GM23338 (cell line): Measurements from ENCODE around the gene ZNF804B. TPM values are rescaled to one million over a fixed set of nuclear protein-coding genes. Genes with fewer than 3 reads are reported as not detected.

Source experiments
- ATAC-seq: fragments of 200-7000 bp; cut with Tn5 transposase; 3 replicates; pipeline ENCODE4 v1.9.1; 2020
- DNase-seq: peaks from one replicate; pipeline ENCODE4 v3.0.0-alpha.2; 2015; ENCODE audit warnings: low spot score
- H2AFZ ChIP-seq: fragments of 200-600 bp; sonication (generic); 2 replicates; pipeline ENCODE4 v1.8.0; 2016; ENCODE audit warnings: antibody characterized with exemption, mild to moderate bottlenecking, moderate library complexity
- H3F3A ChIP-seq: fragments of 200-600 bp; sonication (generic); replicated peaks from 2 replicates; pipeline ENCODE4 v1.8.0; 2017; ENCODE audit warnings: antibody characterized with exemption, mixed run types, low read depth
- H3K27ac ChIP-seq: fragments of 200-600 bp; sonication (generic); 2 replicates; pipeline ENCODE4 v1.6.1; 2016; ENCODE audit warnings: low read depth
- H3K27me3 ChIP-seq: fragments of 200-600 bp; sonication (generic); 2 replicates; pipeline ENCODE4 v1.8.0; 2016; ENCODE audit warnings: mild to moderate bottlenecking, mixed run types, moderate library complexity; ENCODE audit not compliant: insufficient read depth
- H3K36me3 ChIP-seq: fragments of 200-600 bp; sonication (generic); 2 replicates; pipeline ENCODE4 v1.8.0; 2016; ENCODE audit warnings: mild to moderate bottlenecking; ENCODE audit not compliant: insufficient read depth
- H3K4me1 ChIP-seq: fragments of 200-600 bp; sonication (generic); 2 replicates; pipeline ENCODE4 v1.8.0; 2016; ENCODE audit warnings: mild to moderate bottlenecking, moderate library complexity; ENCODE audit not compliant: insufficient read depth
- H3K4me2 ChIP-seq: fragments of 200-600 bp; sonication (generic); 2 replicates; pipeline ENCODE4 v1.7.1; 2017; ENCODE audit warnings: mixed run types
- H3K4me3 ChIP-seq: fragments of 200-600 bp; sonication (generic); 2 replicates; pipeline ENCODE4 v1.6.1; 2016; ENCODE audit warnings: mixed run types
- H3K79me2 ChIP-seq: fragments of 200-600 bp; sonication (generic); replicated peaks from 2 replicates; pipeline ENCODE4 v1.8.0; 2017; ENCODE audit warnings: mild to moderate bottlenecking; ENCODE audit not compliant: insufficient read depth
- H3K9me2 ChIP-seq: fragments of 200-600 bp; sonication (generic); 2 replicates; pipeline ENCODE4 v1.8.0; 2017; ENCODE audit not compliant: insufficient read depth
- H4K20me1 ChIP-seq: fragments of 200-600 bp; sonication (generic); replicated peaks from 2 replicates; pipeline ENCODE4 v1.8.0; 2017; ENCODE audit warnings: mild to moderate bottlenecking; ENCODE audit not compliant: insufficient read depth
- H3K27ac Mint-ChIP-seq: 2 replicates; pipeline ENCODE4 v1.8.0; 2020; ENCODE audit warnings: inconsistent platforms, mild to moderate bottlenecking, moderate library complexity, mixed read lengths
- H3K27me3 Mint-ChIP-seq: 3 replicates; pipeline ENCODE4 v1.8.0; 2022; ENCODE audit warnings: low read depth, mild to moderate bottlenecking, moderate library complexity, mixed read lengths, inconsistent platforms; ENCODE audit not compliant: insufficient read depth, poor library complexity
- H3K36me3 Mint-ChIP-seq: 3 replicates; pipeline ENCODE4 v1.8.0; 2021; ENCODE audit warnings: low read depth, mild to moderate bottlenecking, inconsistent platforms, moderate library complexity, mixed read lengths
- H3K4me1 Mint-ChIP-seq: 3 replicates; pipeline ENCODE4 v1.8.0; 2020; ENCODE audit warnings: mild to moderate bottlenecking, inconsistent platforms, mixed read lengths
- H3K4me3 Mint-ChIP-seq: 3 replicates; pipeline ENCODE4 v1.8.0; 2021; ENCODE audit warnings: moderate library complexity, mild to moderate bottlenecking, inconsistent platforms, mixed read lengths
- H3K9me3 Mint-ChIP-seq: 3 replicates; pipeline ENCODE4 v1.8.0; 2020; ENCODE audit warnings: moderate library complexity, mild to moderate bottlenecking, inconsistent platforms, mixed read lengths
- CREB1 ChIP-seq: fragments of 250-450 bp; sonication (Bioruptor Pico); IDR thresholded peaks from 2 replicates; pipeline ENCODE4 v1.5.0; 2020; ENCODE audit warnings: low read depth, mild to moderate bottlenecking, moderate library complexity
- CTCF ChIP-seq, 2 experiments: fragments of 200-600 bp in 1 of 2; sonication (generic) in 1 of 2; conservative IDR thresholded peaks; 2 replicates each; pipeline versions ENCODE4 v1.5.1 to v1.6.1; 2016 to 2017; ENCODE audit warnings: antibody characterized with exemption in 2 of 2, low read depth in 2 of 2, mild to moderate bottlenecking in 2 of 2, moderate library complexity in 1 of 2
- ETS1 ChIP-seq: IDR thresholded peaks from 2 replicates; pipeline ENCODE4 v1.6.1; 2016; ENCODE audit warnings: antibody characterized with exemption
- EZH2 ChIP-seq: fragments of 200-600 bp; sonication (generic); IDR thresholded peaks from one replicate; pipeline ENCODE4 v1.8.0; 2017; ENCODE audit warnings: antibody characterized with exemption, mild to moderate bottlenecking, low read depth; ENCODE audit not compliant: unreplicated experiment
- EZH2phosphoT487 ChIP-seq: fragments of 200-600 bp; sonication (generic); IDR thresholded peaks from one replicate; pipeline ENCODE4 v1.8.1; 2018; ENCODE audit warnings: antibody characterized with exemption; ENCODE audit not compliant: unreplicated experiment
- JUNB ChIP-seq: IDR thresholded peaks from one replicate; pipeline ENCODE4 v1.6.1; 2016; ENCODE audit warnings: antibody characterized with exemption; ENCODE audit not compliant: unreplicated experiment
- NANOG ChIP-seq: IDR thresholded peaks from 2 replicates; pipeline ENCODE4 v1.6.1; 2016; ENCODE audit warnings: antibody characterized with exemption, borderline replicate concordance
- POLR2AphosphoS5 ChIP-seq: IDR thresholded peaks from 2 replicates; pipeline ENCODE4 v1.6.1; 2016; ENCODE audit warnings: antibody characterized with exemption, low read depth
- REST ChIP-seq: IDR thresholded peaks from one replicate; pipeline ENCODE4 v1.6.1; 2018; ENCODE audit warnings: antibody characterized with exemption; ENCODE audit not compliant: unreplicated experiment
- STAT1 ChIP-seq: IDR thresholded peaks from one replicate; pipeline ENCODE4 v1.6.1; 2016; ENCODE audit warnings: antibody characterized with exemption; ENCODE audit not compliant: unreplicated experiment
- ZNF114 ChIP-seq: fragments of 250-450 bp; sonication (Bioruptor Pico); IDR thresholded peaks from 2 replicates; pipeline ENCODE4 v1.5.0; 2020; ENCODE audit warnings: mild to moderate bottlenecking, moderate library complexity
- ZNF331 ChIP-seq: fragments of 250-450 bp; sonication (Bioruptor Pico); IDR thresholded peaks from 2 replicates; pipeline ENCODE4 v1.5.0; 2020; ENCODE audit warnings: low read depth, mild to moderate bottlenecking, moderate library complexity
- ZNF462 ChIP-seq: fragments of 250-450 bp; sonication (Bioruptor Pico); IDR thresholded peaks from 2 replicates; pipeline ENCODE4 v1.5.0; 2020; ENCODE audit warnings: mild to moderate bottlenecking, moderate library complexity
- polyA plus RNA-seq: library from polyadenylated mRNA; unstranded; fragments of >200 nt; fragmentation: Nextera tagmentation; extraction: Ambion mirVana; gene quantifications from 2 replicates; pipeline ENCODE4 v1.2.1, GENCODE V29; 2016
- total RNA-seq: library from RNA; depleted of rRNA; stranded (reverse); fragments of >200 nt; shearing (Covaris generic); gene quantifications from 2 replicates; pipeline ENCODE4 v1.2.3, GENCODE V29; 2014

ZNF804B gene
- total and polyA plus RNA-seq, 2 experiments from 2014 or later = not detected

- no peak overlapping the region for H3K4me3 Mint-ChIP-seq
- H3K27me3 Mint-ChIP-seq = peaks cover 24% of the 10 kb centered on the region
- Histone ChIP-seq H2AFZ (no peak overlapping the region), H3F3A (no peaks in the 10 kb centered on the region), H3K4me3 (no peak overlapping the region), H4K20me1 (no peaks in the 10 kb centered on the region), H3K36me3 (no peaks in the 10 kb centered on the region), H3K79me2 (no peaks in the 10 kb centered on the region), H3K4me1 (peaks cover 3% of the 10 kb centered on the region; the same call in 1 of the 2 replicates), H3K27ac (no peak overlapping the region), H3K9me2 (no peaks in the 10 kb centered on the region), H3K4me2 (no peak overlapping the region), H3K27me3 (peaks cover 51% of the 10 kb centered on the region)
- H3K4me1 Mint-ChIP-seq = peaks cover 8% of the 10 kb centered on the region
- no peak for DNase-seq
- no peaks in the 10 kb centered on the region; the same call in 2 of the 3 replicates for H3K9me3 Mint-ChIP-seq
- no peak for ATAC-seq
- TF ChIP-seq ZNF462 (CRISPR knock-in tag) = no peak
- no peak for TF ChIP-seq EZH2
- no peak for TF ChIP-seq STAT1
- no peak for TF ChIP-seq REST
- no peak for TF ChIP-seq POLR2AphosphoS5
- no peak for TF ChIP-seq ZNF114 (CRISPR knock-in tag)
- no peak for TF ChIP-seq CREB1 (CRISPR knock-in tag)
- TF ChIP-seq CTCF (conservative IDR thresholded peaks at IDR 0.05; ENCODE audit: low read depth in 2 of 2) = no peak
- TF ChIP-seq EZH2phosphoT487 = no peak
- no peak for TF ChIP-seq ZNF331
- TF ChIP-seq ETS1 = no peak
- no peak for TF ChIP-seq NANOG
- no peak for TF ChIP-seq JUNB
- no peak overlapping the region for H3K27ac Mint-ChIP-seq
- no peaks in the 10 kb centered on the region for H3K36me3 Mint-ChIP-seq
Measured at GRCh38 chr7:88756802-88757201, 2.7 kb upstream of the ZNF804B start.
